Measurements from ENCODE around the gene SEPTIN6.

DNA sequence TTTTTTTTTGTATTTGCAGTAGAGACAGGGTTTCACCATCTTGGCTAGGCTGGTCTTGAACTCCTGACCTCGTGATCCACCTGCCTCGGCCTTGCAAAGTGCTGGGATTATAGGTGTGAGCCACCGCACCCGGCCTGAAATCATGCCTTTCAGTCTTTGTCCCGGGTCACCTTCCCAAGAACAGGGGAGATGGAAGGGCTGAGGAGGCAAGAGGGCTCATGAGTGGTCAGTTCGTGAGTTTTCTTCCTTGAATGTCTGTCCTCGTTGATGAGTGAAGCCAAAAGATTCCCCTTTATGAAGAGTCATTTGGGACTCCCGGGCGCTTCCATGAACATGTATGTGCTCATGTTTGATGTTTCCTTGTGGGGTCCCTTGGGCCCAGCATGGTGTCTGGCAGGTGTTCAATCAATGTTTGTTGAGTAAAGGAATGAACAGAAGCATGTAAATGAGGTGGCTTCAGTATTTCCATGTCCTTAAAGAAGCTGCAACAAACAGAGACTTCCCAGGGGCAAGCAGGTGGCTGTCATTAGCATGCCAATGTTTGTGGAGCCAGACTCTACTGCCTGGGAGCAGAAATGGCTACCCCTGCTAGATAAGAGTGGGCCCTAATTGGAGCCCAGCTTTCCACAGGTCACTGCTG is 3.4 kb upstream of the SEPTIN6 start:
- no peak for TF ChIP-seq RFX5 (IDR thresholded peaks at IDR 0.05; ENCODE audit: low read depth, low read length)
- no peak for TF ChIP-seq MAZ (IDR thresholded peaks at IDR 0.05; ENCODE audit: borderline replicate concordance, low read depth, low read length)
- TF ChIP-seq, protein P1, sequence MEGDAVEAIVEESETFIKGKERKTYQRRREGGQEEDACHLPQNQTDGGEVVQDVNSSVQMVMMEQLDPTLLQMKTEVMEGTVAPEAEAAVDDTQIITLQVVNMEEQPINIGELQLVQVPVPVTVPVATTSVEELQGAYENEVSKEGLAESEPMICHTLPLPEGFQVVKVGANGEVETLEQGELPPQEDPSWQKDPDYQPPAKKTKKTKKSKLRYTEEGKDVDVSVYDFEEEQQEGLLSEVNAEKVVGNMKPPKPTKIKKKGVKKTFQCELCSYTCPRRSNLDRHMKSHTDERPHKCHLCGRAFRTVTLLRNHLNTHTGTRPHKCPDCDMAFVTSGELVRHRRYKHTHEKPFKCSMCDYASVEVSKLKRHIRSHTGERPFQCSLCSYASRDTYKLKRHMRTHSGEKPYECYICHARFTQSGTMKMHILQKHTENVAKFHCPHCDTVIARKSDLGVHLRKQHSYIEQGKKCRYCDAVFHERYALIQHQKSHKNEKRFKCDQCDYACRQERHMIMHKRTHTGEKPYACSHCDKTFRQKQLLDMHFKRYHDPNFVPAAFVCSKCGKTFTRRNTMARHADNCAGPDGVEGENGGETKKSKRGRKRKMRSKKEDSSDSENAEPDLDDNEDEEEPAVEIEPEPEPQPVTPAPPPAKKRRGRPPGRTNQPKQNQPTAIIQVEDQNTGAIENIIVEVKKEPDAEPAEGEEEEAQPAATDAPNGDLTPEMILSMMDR (conservative IDR thresholded peaks at IDR 0.05; ENCODE audit: low read depth, low read length): no peak
- TF ChIP-seq MAFK (IDR thresholded peaks at IDR 0.05; ENCODE audit: low read depth, low read length): no peak
- TF ChIP-seq MXI1 (IDR thresholded peaks at IDR 0.05; ENCODE audit: borderline replicate concordance, low read depth, low read length): no peak
- TF ChIP-seq, protein P2, sequence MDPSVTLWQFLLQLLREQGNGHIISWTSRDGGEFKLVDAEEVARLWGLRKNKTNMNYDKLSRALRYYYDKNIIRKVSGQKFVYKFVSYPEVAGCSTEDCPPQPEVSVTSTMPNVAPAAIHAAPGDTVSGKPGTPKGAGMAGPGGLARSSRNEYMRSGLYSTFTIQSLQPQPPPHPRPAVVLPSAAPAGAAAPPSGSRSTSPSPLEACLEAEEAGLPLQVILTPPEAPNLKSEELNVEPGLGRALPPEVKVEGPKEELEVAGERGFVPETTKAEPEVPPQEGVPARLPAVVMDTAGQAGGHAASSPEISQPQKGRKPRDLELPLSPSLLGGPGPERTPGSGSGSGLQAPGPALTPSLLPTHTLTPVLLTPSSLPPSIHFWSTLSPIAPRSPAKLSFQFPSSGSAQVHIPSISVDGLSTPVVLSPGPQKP (IDR thresholded peaks at IDR 0.05; ENCODE audit: borderline replicate concordance, low read depth, low read length): no peak
- TF ChIP-seq FOS (IDR thresholded peaks at IDR 0.05; ENCODE audit: low read depth, low read length): no peak

Data from IMR-90 (cell line).